Skeletal muscle tissue (tissue), 4 donors: ENCODE data around the gene DHRS13. TPM values are rescaled to one million over a fixed set of nuclear protein-coding genes. Genes with fewer than 3 reads are reported as not detected.

ENCODE experiments used
- H3K27ac ChIP-seq: one replicate; pipeline ENCODE4 v1.7.0; 2013; ENCODE audit warnings: mild to moderate bottlenecking, low read depth, low read length, inconsistent platforms
- H3K27me3 ChIP-seq, 3 donors: one replicate each; pipeline ENCODE4 v1.7.0; 2013; ENCODE audit warnings: low read length in 3 of 3; ENCODE audit not compliant: control insufficient read depth in 3 of 3, insufficient read depth in 3 of 3
- H3K36me3 ChIP-seq, 3 donors: one replicate each; pipeline ENCODE4 v1.7.0; 2013; ENCODE audit warnings: low read length in 3 of 3; ENCODE audit not compliant: control insufficient read depth in 3 of 3, insufficient read depth in 3 of 3
- H3K4me1 ChIP-seq, 3 donors: one replicate each; pipeline ENCODE4 v1.7.0; 2013; ENCODE audit warnings: low read length in 3 of 3, mild to moderate bottlenecking in 3 of 3; ENCODE audit not compliant: control insufficient read depth in 3 of 3, insufficient read depth in 3 of 3
- H3K4me3 ChIP-seq, 3 donors: one replicate each; pipeline ENCODE4 v1.7.0; 2013; ENCODE audit warnings: low read length in 3 of 3
- H3K9ac ChIP-seq, 3 donors: one replicate each; pipeline ENCODE4 v1.7.0; 2013; ENCODE audit warnings: low read length in 3 of 3, mild to moderate bottlenecking in 3 of 3, moderate library complexity in 2 of 3, low read depth in 1 of 3
- H3K9me3 ChIP-seq, 3 donors: one replicate each; pipeline ENCODE4 v1.7.0; 2013; ENCODE audit warnings: low read length in 3 of 3; ENCODE audit not compliant: control insufficient read depth in 3 of 3
- total RNA-seq: library from RNA; depleted of rRNA; stranded (reverse); fragments of >200 nt; gene quantifications from one replicate; pipeline ENCODE4 v1.2.3, GENCODE V29; 2014
- donor health status: Osteomylitis.

DHRS13 gene
- total RNA-seq, 1 donor from 2014 or later: 5.7 TPM

- Histone ChIP-seq H3K9me3 (no peaks in the 10 kb centered on the region), H3K4me1 (peaks cover 45 to 55% (median 47%) of the 10 kb centered on the region in 3 donors), H3K27me3 (no peaks in the 10 kb centered on the region), H3K36me3 (no peaks in the 10 kb centered on the region), H3K4me3 (no peak overlapping the region), H3K27ac (peak overlapping the region; percentile 81), H3K9ac (peak overlapping the region in 2 of 3 donors; percentile 87 to 91)
Observed at GRCh38 chr17:28947639-28948038, 44.8 kb upstream of the DHRS13 start.

- H3K9ac ChIP-seq: peak overlapping the region in 1 of 3 donors; percentile 51
- H3K9me3 ChIP-seq: no peaks in the 10 kb centered on the region
- H3K27ac ChIP-seq: peak overlapping the region; percentile 10
- H3K4me3 ChIP-seq: no peak overlapping the region
- no peaks in the 10 kb centered on the region for H3K27me3 ChIP-seq
- no peaks in the 10 kb centered on the region for H3K36me3 ChIP-seq
- peaks cover 50 to 64% (median 52%) of the 10 kb centered on the region in 3 donors for H3K4me1 ChIP-seq
Observed at GRCh38 chr17:28946239-28946638, 43.4 kb upstream of the DHRS13 start.

DNA sequence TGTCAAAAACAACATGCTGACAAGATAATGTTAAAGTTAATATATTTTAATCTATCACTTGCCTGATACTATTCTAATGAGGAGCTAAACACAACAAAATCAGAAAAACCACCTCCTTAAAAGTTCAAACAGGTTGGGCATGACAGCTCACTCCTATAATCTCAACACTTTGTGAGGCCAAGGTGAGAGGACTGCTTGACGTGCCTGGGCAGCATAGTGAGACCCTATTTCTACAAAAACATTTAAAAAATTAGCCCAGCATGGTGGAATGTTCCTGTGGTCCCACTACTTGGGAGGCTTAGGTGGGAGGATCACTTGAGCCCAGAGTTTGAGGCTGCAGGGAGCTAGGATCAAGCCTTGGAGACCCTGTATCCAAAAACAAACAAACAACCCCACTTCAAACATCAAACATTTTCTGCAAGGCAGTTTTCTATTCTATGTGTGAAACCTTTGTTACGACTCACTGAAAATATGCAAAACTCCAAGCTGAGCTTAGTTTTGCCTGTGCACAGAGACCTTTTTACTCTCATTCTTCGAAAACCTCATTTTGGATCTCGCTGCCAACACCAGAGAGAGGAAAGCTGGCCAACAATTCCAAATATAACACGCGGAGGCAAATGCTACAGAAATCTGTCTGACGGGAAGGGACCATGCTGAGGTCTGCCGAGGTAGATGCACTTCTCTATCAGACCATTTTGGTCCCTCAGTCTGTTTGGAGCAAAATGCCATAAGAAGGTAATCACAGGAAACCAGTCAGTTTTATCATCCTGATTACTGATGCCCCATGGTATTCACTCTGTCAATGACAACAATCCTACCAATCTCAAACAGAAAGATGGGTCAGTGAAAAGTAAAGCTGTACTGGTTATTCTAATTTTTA is 42.2 kb upstream of the DHRS13 start:
- Histone ChIP-seq H3K27me3 (no peaks in the 10 kb centered on the region), H3K27ac (peak overlapping the region; percentile 14), H3K9me3 (no peaks in the 10 kb centered on the region), H3K4me3 (no peak overlapping the region), H3K9ac (peak overlapping the region in 1 of 3 donors; percentile 19), H3K36me3 (no peaks in the 10 kb centered on the region), H3K4me1 (peaks cover 61 to 68% (median 63%) of the 10 kb centered on the region in 3 donors)

DNA sequence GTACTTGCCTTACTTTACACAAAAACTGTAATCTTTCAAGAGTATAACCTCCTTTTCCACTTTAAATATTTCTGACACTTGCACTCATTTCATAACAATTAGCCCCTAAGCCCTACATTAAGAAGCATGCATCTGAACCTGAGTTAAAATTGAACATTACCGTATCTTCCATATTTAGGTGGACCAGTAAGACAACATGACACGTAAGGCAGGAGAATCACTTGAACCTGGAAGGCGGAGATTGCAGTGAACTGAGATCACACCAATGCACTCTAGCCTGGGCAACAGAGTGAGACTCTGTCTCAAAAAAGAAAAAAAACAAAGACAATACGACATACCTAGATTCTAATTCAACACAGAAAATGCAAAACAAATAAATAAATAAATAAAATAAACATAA is 41.5 kb upstream of the DHRS13 start:
- no peak overlapping the region for H3K4me3 ChIP-seq
- no peaks in the 10 kb centered on the region for H3K36me3 ChIP-seq
- no peak overlapping the region for H3K9ac ChIP-seq
- no peaks in the 10 kb centered on the region for H3K9me3 ChIP-seq
- H3K4me1 ChIP-seq: peaks cover 65 to 72% (median 68%) of the 10 kb centered on the region in 3 donors
- no peaks in the 10 kb centered on the region for H3K27me3 ChIP-seq
- no peak overlapping the region for H3K27ac ChIP-seq

- peaks cover 65 to 77% (median 69%) of the 10 kb centered on the region in 3 donors for H3K4me1 ChIP-seq
- H3K4me3 ChIP-seq: no peak overlapping the region
- no peaks in the 10 kb centered on the region for H3K9me3 ChIP-seq
- no peaks in the 10 kb centered on the region for H3K36me3 ChIP-seq
- H3K27me3 ChIP-seq: no peaks in the 10 kb centered on the region
- no peak overlapping the region for H3K27ac ChIP-seq
- no peak overlapping the region for H3K9ac ChIP-seq
Observed at GRCh38 chr17:28942925-28943324, 40.0 kb upstream of the DHRS13 start.

GRCh38 chr17:28941251-28941650 is 38.4 kb upstream of the DHRS13 start:
- Histone ChIP-seq H3K27me3 (no peaks in the 10 kb centered on the region), H3K4me1 (peaks cover 66 to 85% (median 68%) of the 10 kb centered on the region in 3 donors), H3K27ac (no peak overlapping the region), H3K9me3 (no peaks in the 10 kb centered on the region), H3K36me3 (no peaks in the 10 kb centered on the region), H3K4me3 (no peak overlapping the region), H3K9ac (no peak overlapping the region)

DNA sequence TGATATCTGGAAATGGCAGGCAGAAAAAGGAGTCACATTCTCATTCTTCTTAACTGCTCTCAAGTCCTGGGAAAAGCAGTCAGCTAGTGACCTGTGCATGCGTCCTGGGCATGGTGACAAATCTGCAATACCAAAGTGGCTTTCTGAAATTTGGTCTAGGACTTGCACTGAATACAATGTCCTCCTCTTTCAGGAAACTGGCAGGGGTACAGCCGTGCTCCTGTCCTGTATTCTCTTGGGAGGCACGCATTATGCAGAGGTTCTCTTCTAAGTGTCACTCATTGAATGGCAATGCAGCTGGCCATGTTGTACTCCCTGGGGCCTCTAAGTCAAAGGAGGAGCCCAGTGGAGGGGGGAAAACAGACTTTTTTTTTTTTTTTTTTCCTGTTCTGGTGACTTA is 37.8 kb upstream of the DHRS13 start:
- Histone ChIP-seq H3K4me3 (no peak overlapping the region), H3K36me3 (no peaks in the 10 kb centered on the region), H3K4me1 (peaks cover 67 to 90% (median 69%) of the 10 kb centered on the region in 3 donors), H3K27ac (no peak overlapping the region), H3K27me3 (no peaks in the 10 kb centered on the region), H3K9ac (no peak overlapping the region), H3K9me3 (no peaks in the 10 kb centered on the region)

GRCh38 chr17:28940142-28940541 is 37.3 kb upstream of the DHRS13 start:
- Histone ChIP-seq H3K36me3 (peaks cover 0 to 2% (median 0%) of the 10 kb centered on the region in 3 donors), H3K4me1 (peaks cover 63 to 88% (median 65%) of the 10 kb centered on the region in 3 donors), H3K27ac (no peak overlapping the region), H3K27me3 (no peaks in the 10 kb centered on the region), H3K9me3 (no peaks in the 10 kb centered on the region), H3K9ac (no peak overlapping the region), H3K4me3 (no peak overlapping the region)

DNA sequence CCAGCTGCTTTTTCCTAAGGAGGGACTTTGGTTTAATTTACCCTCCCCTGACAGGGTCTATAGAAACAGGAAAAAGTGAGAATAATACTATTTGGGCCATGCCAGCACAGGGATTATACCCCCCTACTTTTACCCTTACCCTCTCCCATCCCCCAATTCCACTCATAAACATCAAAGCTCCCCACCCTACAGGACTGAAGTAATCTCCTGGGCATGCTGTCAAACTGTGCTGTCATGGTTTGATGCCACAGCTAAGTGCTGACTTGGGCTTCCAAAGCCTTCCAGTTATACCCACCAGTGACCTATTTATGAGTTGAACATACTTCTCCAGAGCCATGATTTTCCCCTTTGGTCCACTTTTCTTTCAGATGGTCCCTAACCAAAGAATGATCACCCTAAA is 35.7 kb upstream of the DHRS13 start:
- Histone ChIP-seq H3K9ac (no peak overlapping the region), H3K27ac (peak overlapping the region; percentile 46), H3K9me3 (no peaks in the 10 kb centered on the region), H3K4me1 (peaks cover 51 to 74% (median 55%) of the 10 kb centered on the region in 3 donors), H3K27me3 (no peaks in the 10 kb centered on the region), H3K4me3 (peak overlapping the region in 1 of 3 donors; percentile 25), H3K36me3 (peaks cover 0 to 2% (median 0%) of the 10 kb centered on the region in 3 donors)

DNA sequence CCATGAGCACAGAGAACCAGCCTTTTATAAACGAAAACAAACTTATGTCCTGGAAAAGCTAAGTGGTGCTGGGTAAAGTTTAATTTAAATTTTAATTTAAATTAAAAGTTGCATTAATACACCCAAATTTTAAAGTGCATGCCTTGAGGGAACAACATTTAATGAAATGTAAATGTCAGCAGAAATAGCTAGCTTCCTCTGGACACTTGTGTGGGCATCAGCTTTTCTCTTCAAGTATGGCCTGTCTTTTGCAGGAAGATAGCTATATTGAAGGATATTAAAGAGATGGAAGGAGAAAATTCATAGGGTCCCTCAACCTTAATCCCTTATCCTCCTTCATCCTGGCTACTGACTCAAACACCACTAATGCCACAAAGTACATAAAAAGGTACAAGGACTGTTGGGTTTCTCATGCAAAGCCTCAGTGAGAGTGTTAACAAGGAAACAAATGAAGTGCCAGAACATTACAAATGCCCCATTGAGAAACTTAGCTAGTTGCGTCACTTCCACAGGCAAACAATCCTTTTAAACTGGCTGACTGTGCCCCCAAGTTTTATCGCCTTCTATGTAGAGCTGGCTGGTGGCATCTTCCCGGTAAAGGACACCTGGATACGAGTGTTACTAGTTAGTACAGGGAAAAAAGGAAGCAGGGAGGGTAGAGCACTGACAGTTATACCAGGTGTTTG is 34.3 kb upstream of the DHRS13 start:
- H3K27me3 ChIP-seq: no peaks in the 10 kb centered on the region
- peak overlapping the region; percentile 16 for H3K27ac ChIP-seq
- H3K4me3 ChIP-seq: no peak overlapping the region
- peaks cover 51 to 65% (median 55%) of the 10 kb centered on the region in 3 donors for H3K4me1 ChIP-seq
- no peaks in the 10 kb centered on the region for H3K9me3 ChIP-seq
- no peak overlapping the region for H3K9ac ChIP-seq
- H3K36me3 ChIP-seq: peaks cover 0 to 2% (median 0%) of the 10 kb centered on the region in 3 donors
